HG02852 (cell line): ENCODE data around the gene ANO1.
"Not testable (repeated sequence)": the region's sequence is repeated elsewhere in the genome, so short reads cannot be mapped to it uniquely, and the experiment has no call there.

Experiments used
- ATAC-seq: cut with Tn5 transposase; IDR thresholded peaks from one replicate; pipeline ENCODE4 v1.9.1; 2021; ENCODE audit warnings: mild to moderate bottlenecking, moderate library complexity; ENCODE audit not compliant: unreplicated experiment

ANO1 gene

GRCh38 chr11:70078095-70078780 is at the start of gene ANO1:
Gene ANO1, plus strand, starts transcription at chr11:70078317. Its CDS starts 290 bp downstream, at chr11:70078607.
- no peak for ATAC-seq

GRCh38 chr11:70029115-70029860 is 48.8 kb upstream of the ANO1 start:
- ATAC-seq = no peak

DNA sequence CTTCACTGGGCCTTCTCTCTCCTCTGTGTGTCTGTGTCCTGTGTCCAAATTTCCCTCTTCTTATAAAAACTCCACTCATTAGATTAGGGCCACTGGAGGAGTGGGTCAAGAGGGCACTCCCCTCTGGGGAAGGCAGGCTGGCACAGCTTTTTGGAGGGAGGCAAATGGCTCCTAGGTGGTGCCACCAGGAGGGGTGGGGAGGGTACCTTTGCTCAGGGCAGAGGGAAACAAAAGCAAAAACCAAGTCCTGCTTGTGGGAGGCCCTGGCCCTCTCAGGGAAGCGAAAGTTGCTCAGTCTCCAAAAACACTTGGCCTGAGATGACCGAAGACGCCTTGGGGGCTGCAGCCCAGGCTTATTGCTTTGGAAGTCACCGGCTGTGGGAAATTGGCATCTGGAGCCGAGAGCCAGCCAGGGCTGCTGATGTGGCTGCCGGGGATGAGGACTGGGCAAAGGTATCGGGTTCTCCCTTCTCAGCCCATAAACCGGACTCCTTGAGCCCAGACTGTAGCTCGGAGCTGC is 48.2 kb upstream of the ANO1 start:
- ATAC-seq = no peak

DNA sequence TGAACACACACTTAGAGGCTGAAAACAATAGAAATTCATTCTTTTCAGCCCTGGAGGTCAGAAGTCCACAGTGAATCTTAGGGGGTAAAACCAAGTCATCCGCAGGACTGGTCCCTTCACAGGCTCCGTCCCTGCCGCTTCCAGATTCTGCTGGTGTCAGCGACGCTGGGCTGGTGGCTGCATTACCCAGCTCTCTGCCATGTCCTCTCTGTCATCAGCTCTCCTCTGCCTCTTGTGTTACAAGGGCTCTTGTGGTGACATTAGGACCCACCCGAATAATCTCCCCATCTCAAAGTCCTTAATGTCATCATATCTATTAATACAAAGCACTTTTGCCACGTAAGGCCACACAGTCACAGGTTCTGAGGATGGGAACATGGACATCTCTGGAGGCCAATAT is 47.7 kb upstream of the ANO1 start:
- ATAC-seq = no peak

GRCh38 chr11:70031631-70032469 is 46.3 kb upstream of the ANO1 start:
- no peak for ATAC-seq

DNA sequence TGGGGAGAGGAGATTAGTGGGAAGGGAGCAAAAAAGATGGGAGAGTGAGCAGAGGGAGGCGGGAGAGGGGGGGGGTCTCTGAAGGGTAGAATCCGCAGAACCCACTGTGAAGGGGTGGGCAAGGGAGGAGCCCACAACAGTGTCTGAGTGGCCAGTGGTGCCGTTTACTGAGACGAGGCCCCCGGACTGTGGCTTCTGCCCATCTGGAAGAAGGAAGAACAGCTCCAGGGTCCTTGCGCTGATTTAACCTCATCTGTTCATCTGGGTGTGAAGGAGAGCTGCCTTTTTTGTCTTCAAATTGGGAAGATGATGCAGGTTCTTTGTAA is 45.7 kb upstream of the ANO1 start:
- no peak for ATAC-seq

DNA sequence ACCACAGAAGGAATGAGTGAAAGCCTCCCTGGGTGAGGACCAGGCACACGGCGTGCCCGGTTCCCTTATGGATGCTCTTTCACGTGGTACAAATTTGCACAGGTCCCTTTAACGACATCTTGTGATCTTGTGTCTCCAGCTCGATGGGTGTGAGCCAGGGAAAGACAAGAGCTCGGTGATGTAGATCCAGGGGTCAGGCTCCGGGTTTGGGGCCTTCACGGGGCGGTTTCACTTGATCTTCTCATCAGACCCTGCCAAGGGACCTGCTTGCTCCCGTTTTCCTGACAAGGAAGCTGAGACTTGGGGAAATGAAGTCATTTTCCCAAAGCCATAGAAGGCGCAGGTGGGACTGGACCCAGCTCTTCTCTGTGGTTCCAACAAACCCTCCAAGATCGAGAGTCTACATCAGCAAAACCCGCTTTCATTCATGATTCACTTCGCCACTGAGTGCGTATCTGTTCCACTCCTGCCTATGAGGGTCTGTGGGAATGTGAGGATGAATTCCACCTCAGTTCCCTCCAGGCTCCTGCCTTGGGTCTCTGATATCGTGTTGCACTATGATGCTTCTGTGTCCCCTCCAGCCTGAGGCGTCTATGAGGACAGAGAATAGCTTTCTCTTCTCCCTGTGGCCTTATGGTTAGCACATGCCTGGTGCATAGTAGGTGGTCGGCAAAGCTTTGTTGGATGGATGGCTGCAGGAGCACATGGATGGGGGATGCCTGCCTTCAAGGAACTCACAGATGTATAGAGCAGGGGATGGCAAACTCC is 45.0 kb upstream of the ANO1 start:
- no peak for ATAC-seq

- no peak for ATAC-seq
These were observed 44.4 kb upstream of the ANO1 start for GRCh38 chr11:70033711-70034070.

GRCh38 chr11:70034740-70035365 is 43.3 kb upstream of the ANO1 start:
- ATAC-seq = no peak

DNA sequence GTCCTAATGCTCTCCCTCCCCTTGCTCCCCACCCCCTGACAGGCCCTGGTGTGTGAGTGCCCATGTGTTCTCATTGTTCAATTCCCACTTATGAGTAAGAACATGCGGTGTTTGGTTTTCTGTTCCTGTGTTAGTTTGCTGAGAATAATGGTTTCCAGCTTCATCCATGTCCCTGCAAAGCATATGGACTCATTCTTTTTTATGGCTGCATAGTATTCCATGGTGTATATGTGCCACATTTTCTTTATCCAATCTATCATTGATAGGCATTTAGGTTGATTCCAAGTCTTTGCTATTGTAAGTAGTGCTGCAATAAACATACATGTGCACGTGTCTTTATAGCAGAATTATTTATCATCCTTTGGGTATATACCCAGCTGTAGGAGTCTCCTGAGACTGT is 42.5 kb upstream of the ANO1 start:
- not testable (repeated sequence) for ATAC-seq

DNA sequence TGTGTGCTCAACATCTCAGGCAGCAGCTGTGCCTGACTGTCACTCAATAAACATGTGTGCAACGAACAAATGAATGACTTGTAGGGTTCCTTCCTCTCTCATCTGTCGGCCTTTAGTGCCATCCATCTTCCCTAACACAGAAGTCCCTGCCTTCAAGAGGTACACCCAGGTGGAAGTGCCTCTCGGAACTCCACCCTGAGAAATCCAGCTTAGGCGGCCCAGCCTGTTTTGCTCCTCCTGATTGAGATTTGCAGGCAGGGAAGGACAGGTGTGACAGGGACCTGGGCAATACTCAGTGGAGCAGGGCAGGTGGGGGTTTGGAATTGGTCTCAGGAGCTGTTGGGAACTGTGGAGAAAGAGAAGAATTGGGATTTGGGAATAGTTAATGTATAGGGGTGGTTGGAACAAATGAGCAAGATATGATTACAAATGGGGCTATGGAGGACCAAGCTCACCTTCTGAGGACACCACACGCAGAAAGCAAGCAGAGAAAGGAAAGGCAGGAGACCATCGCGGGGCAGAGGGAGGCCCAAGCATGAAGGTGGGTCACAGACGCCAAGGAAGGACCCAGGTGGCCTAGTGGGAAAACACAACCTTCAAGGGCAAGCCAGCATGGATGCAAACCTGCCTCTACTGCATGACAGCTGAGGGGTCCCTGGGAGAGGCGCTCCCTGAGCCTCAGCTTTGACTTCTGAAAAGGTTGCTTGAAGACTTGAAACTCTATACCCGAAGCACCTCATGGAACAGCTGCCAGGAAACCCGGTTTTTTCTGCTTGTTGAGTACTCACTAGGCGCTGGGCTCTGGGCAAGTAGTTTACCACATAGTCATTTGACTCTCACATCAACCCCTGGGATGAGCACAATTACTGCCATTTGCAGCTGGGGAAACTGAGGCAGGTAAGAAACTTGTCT is 40.9 kb upstream of the ANO1 start:
- ATAC-seq = no peak

GRCh38 chr11:70038034-70038834 is 39.9 kb upstream of the ANO1 start:
- no peak for ATAC-seq

DNA sequence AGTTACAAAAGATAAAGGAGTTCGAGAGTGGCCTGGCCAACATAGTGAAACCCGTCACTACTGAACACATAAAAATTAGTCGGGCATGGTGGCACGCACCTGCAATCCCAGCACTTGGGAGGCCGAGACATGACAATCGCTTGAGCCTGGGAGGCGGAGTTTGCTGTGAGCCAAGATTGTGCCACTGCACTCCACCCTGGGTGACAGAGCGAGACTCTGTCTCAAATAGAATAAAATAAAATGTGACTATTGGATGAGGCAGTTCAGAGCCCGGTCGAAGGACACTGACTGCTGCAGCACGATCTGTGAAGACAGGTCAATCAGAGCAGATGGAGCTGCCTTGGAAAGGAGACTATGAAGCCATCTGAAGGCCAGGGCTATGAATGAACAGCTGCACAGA is 37.7 kb upstream of the ANO1 start:
- ATAC-seq = no peak

DNA sequence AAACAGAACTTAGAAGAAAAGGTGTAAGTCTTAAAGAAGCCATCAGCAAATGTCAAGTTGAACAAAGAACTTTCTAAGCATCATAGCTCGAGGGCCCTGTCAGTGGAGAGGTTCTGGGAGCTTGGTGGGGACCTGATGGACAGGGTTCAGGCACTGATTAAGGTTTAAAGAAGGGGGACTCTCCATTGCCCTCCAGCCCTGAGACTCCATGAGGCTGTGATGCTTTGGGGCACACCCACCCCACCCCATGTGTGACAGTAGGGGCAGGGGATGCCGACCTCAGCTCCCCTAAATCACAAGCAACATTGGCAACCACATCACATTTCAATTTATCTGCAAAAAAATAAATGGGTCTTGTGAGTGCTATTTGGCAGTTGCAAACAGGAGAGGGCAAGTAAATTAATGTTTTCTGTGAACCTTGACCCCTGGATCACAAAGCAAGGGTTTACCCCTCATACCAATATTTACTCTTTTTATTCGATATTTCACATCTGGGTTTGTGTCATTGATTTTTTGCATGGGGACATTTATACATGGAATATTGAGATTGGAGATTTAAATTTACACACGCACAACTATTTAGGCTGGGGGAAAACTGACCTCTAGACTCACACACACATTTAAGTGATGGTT is 37.1 kb upstream of the ANO1 start:
- ATAC-seq = no peak

DNA sequence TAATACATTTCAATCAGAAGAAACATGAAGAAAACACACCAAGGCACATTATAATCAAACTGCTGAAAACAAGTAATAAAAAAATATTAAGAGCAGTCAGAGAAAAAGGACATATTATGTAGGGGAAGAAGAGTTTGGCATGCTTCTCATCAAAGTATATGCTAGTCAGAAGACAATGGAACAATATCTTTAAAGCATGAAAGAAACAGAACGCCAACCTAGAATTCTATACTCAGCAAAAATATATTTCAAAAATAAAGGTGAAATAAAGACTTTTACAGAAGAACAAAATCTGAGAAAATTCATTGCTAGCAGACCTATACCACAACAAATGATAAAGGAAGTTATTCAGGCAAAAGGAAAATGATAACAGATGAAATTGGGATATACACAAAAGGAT is 34.6 kb upstream of the ANO1 start:
- no peak for ATAC-seq

DNA sequence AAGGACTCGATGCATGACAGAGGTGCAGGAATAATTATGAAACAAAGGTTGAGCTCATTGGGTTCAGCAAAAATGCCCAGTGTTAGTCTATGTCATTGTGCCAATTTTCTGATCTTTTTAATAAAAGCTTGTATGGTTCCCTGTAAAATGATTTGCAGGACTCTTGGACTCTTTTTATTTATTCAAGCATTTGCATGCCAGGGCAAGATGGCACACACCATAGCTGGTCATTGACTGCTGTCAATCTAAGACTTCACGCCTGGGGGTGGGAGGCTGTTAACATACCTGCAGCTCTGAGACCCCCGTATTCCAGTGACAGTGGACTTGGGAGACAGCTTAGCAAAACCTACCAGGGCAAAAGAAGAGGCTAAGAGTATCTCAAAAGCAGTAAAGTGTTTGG is 32.0 kb upstream of the ANO1 start:
- ATAC-seq = no peak

DNA sequence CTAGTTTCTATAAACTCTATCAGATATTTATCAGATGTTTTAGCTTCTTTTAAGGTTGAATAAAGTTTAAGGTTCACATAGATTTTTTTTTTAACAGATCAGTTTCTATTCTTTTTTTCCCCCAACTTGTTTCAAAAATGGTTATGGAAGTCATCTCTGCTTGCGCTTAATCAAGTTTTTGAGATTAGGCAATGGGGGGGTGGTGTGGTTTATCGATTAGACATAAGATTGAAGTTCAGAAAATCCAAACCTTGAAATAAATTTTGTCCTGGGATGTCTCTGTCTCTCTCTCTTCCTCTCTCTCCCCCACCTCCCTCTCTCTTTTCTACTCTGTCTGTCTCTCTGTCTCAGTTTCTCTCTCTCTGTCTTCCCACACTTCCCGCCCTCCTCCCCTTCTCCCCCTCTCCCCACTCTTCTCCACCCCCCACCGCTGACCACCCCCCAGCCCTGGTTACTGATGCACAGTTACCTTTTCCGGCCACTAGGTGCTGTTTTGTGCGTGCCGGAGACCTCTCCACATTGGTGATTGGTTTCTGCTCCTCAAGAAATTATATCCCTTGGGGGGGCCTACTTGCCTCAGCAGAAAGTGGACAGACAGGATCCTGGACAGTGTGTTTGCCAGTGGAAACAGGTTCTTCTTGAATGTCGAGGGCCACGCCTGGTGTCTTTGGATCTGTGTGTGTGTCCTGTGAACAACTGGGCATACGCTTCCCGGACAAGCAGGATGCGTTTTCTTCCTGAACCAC is 29.7 kb upstream of the ANO1 start:
- no peak for ATAC-seq
